ENCODE measurements around the gene BMP5.

- TF ChIP-seq, protein P1, sequence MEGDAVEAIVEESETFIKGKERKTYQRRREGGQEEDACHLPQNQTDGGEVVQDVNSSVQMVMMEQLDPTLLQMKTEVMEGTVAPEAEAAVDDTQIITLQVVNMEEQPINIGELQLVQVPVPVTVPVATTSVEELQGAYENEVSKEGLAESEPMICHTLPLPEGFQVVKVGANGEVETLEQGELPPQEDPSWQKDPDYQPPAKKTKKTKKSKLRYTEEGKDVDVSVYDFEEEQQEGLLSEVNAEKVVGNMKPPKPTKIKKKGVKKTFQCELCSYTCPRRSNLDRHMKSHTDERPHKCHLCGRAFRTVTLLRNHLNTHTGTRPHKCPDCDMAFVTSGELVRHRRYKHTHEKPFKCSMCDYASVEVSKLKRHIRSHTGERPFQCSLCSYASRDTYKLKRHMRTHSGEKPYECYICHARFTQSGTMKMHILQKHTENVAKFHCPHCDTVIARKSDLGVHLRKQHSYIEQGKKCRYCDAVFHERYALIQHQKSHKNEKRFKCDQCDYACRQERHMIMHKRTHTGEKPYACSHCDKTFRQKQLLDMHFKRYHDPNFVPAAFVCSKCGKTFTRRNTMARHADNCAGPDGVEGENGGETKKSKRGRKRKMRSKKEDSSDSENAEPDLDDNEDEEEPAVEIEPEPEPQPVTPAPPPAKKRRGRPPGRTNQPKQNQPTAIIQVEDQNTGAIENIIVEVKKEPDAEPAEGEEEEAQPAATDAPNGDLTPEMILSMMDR (IDR thresholded peaks at IDR 0.05; ENCODE audit: poor library complexity, severe bottlenecking): no peak
- TF ChIP-seq RAD21 (conservative IDR thresholded peaks at IDR 0.05) (no peak), REST (IDR thresholded peaks at IDR 0.05; ENCODE audit: borderline replicate concordance) (no peak), EP300 (conservative IDR thresholded peaks at IDR 0.05; ENCODE audit: poor library complexity, severe bottlenecking) (no peak), POLR2AphosphoS5 (IDR thresholded peaks at IDR 0.05) (no peak), MXI1 (conservative IDR thresholded peaks at IDR 0.05; ENCODE audit: poor library complexity, severe bottlenecking) (no peak), EZH2 (IDR thresholded peaks at IDR 0.05; ENCODE audit: borderline replicate concordance, insufficient read depth, low read length, poor library complexity, severe bottlenecking) (no peak), SMC3 (conservative IDR thresholded peaks at IDR 0.05; ENCODE audit: poor library complexity) (no peak)
Measured at GRCh38 chr6:55704421-55704820, 171.0 kb downstream of the BMP5 start.
